Liver (tissue), 9 donors: ENCODE measurements around the gene ROR1. TPM values are rescaled to one million over a fixed set of nuclear protein-coding genes. Genes with fewer than 3 reads are reported as not detected.

Source experiments
- DNase-seq: peaks from one replicate; pipeline ENCODE4 v3.0.0-alpha.2; 2017; ENCODE audit warnings: low spot score
- H3K27ac ChIP-seq, 2 donors: one replicate each; pipeline ENCODE4 v1.7.0; 2013; ENCODE audit warnings: inconsistent platforms in 2 of 2, low read length in 2 of 2, control low read depth in 1 of 2, low read depth in 1 of 2, mild to moderate bottlenecking in 1 of 2
- H3K27me3 ChIP-seq, 4 donors: one replicate each; pipeline versions ENCODE4 v1.6.1 to v1.7.0; 2013; ENCODE audit warnings: low read length in 3 of 4, inconsistent platforms in 1 of 4, mild to moderate bottlenecking in 1 of 4, moderate library complexity in 1 of 4; ENCODE audit not compliant: control insufficient read depth in 4 of 4, insufficient read depth in 4 of 4
- H3K36me3 ChIP-seq, 4 donors: one replicate each; pipeline versions ENCODE4 v1.6.1 to v1.7.0; 2013; ENCODE audit warnings: low read length in 3 of 4, mild to moderate bottlenecking in 3 of 4, low read depth in 1 of 4, moderate library complexity in 1 of 4; ENCODE audit not compliant: control insufficient read depth in 4 of 4, insufficient read depth in 3 of 4
- H3K4me1 ChIP-seq, 4 donors: one replicate each; pipeline versions ENCODE4 v1.6.1 to v1.7.0; 2013; ENCODE audit warnings: low read length in 3 of 4, mild to moderate bottlenecking in 3 of 4, moderate library complexity in 1 of 4; ENCODE audit not compliant: control insufficient read depth in 4 of 4, insufficient read depth in 4 of 4
- H3K4me3 ChIP-seq, 3 donors: one replicate each; pipeline versions ENCODE4 v1.6.1 to v1.7.0; 2013; ENCODE audit warnings: low read length in 3 of 3, control low read depth in 1 of 3, low read depth in 1 of 3, mild to moderate bottlenecking in 1 of 3
- H3K9ac ChIP-seq, 2 donors: one replicate each; pipeline ENCODE4 v1.7.0; 2013; ENCODE audit warnings: low read length in 2 of 2, mild to moderate bottlenecking in 2 of 2, moderate library complexity in 2 of 2, control low read depth in 1 of 2, low read depth in 1 of 2
- H3K9me3 ChIP-seq, 4 donors: one replicate each; pipeline versions ENCODE4 v1.6.1 to v1.7.0; 2013; ENCODE audit warnings: low read length in 3 of 4; ENCODE audit not compliant: control insufficient read depth in 4 of 4
- ATF3 ChIP-seq: IDR thresholded peaks from 2 replicates; pipeline ENCODE4 v1.6.1; 2016; ENCODE audit warnings: antibody characterized with exemption
- CTCF ChIP-seq: fragments of 150-350 bp; IDR thresholded peaks from 2 replicates; pipeline ENCODE4 v1.5.1; 2017; ENCODE audit warnings: improper control_type of control experiment, low read depth, low read length; ENCODE audit not compliant: missing input control
- EGR1 ChIP-seq, 2 donors: IDR thresholded peaks; 2 replicates each; pipeline ENCODE4 v1.6.1; 2016 to 2018; ENCODE audit warnings: antibody characterized with exemption in 2 of 2, low read depth in 2 of 2
- FOXA1 ChIP-seq: IDR thresholded peaks from 2 replicates; pipeline ENCODE4 v1.6.1; 2016; ENCODE audit warnings: antibody characterized with exemption
- FOXA2 ChIP-seq: IDR thresholded peaks from 2 replicates; pipeline ENCODE4 v1.6.1; 2016; ENCODE audit warnings: antibody characterized with exemption
- GABPA ChIP-seq, 2 donors: IDR thresholded peaks in 1 of 2; conservative IDR thresholded peaks in 1 of 2; 2 replicates each; pipeline ENCODE4 v1.6.1; 2016; ENCODE audit warnings: antibody characterized with exemption in 2 of 2, mild to moderate bottlenecking in 1 of 2, moderate library complexity in 1 of 2
- HNF4A ChIP-seq, 2 donors: conservative IDR thresholded peaks; 2 replicates each; pipeline ENCODE4 v1.6.1; 2016; ENCODE audit warnings: antibody characterized with exemption in 2 of 2, mild to moderate bottlenecking in 2 of 2
- HNF4G ChIP-seq: IDR thresholded peaks from 2 replicates; pipeline ENCODE4 v1.6.1; 2016; ENCODE audit warnings: antibody characterized with exemption
- JUND ChIP-seq, 2 donors: IDR thresholded peaks; 2 replicates each; pipeline ENCODE4 v1.6.1; 2016; ENCODE audit warnings: antibody characterized with exemption in 2 of 2
- MAX ChIP-seq: IDR thresholded peaks from 2 replicates; pipeline ENCODE4 v1.6.1; 2016; ENCODE audit warnings: antibody characterized with exemption
- NR2F2 ChIP-seq: IDR thresholded peaks from 2 replicates; pipeline ENCODE4 v1.6.1; 2016; ENCODE audit warnings: antibody characterized with exemption
- RAD21 ChIP-seq, 2 donors: IDR thresholded peaks; 2 replicates each; pipeline ENCODE4 v1.6.1; 2016; ENCODE audit warnings: antibody characterized with exemption in 2 of 2, mild to moderate bottlenecking in 2 of 2
- REST ChIP-seq: IDR thresholded peaks from 2 replicates; pipeline ENCODE4 v1.6.1; 2016; ENCODE audit warnings: antibody characterized with exemption, mild to moderate bottlenecking
- RXRA ChIP-seq, 2 donors: IDR thresholded peaks; 2 replicates each; pipeline ENCODE4 v1.6.1; 2017 to 2018; ENCODE audit warnings: antibody characterized with exemption in 2 of 2, mild to moderate bottlenecking in 1 of 2
- SP1 ChIP-seq: IDR thresholded peaks from 2 replicates; pipeline ENCODE4 v1.6.1; 2018; ENCODE audit warnings: antibody characterized with exemption, mild to moderate bottlenecking
- TAF1 ChIP-seq: conservative IDR thresholded peaks from 2 replicates; pipeline ENCODE4 v1.6.1; 2016; ENCODE audit warnings: antibody characterized with exemption, mild to moderate bottlenecking
- YY1 ChIP-seq: IDR thresholded peaks from 2 replicates; pipeline ENCODE4 v1.6.1; 2016; ENCODE audit warnings: antibody characterized with exemption, mild to moderate bottlenecking
- ZBTB33 ChIP-seq: IDR thresholded peaks from 2 replicates; pipeline ENCODE4 v1.6.1; 2016; ENCODE audit warnings: antibody characterized with exemption
- WGBS: extraction: QIAGEN DNeasy Blood & Tissue Kit; methylation state at CpG from one replicate; pipeline ENCODE4 v1.1.7; 2013; 5-methylcytosine and 5-hydroxymethylcytosine counted together
- polyA plus RNA-seq, 2 donors: library from polyadenylated mRNA; stranded (reverse) in 1 of 2; unstranded in 1 of 2; fragments of 200-250 nt in 1 of 2; fragments of >200 nt in 1 of 2; fragmentation: Nextera tagmentation in 1 of 2; extraction: Ambion mirVana in 1 of 2; gene quantifications; one replicate each; pipeline versions ENCODE4 v1.2.1 to v1.2.3, GENCODE V29; 2013 to 2015
- total RNA-seq, 2 donors: library from RNA; depleted of rRNA; stranded (reverse); fragments of >200 nt; gene quantifications; one replicate each; pipeline ENCODE4 v1.2.3, GENCODE V29; 2014
- donor health status: healthy.
- donor health status: healthy.
- donor health status: healthy.
- donor health status: healthy.
- donor health status: healthy.

ROR1 gene
- total and polyA plus RNA-seq, 4 donors: 0.15 to 0.98 (median 0.37) TPM

- Histone ChIP-seq H3K36me3 (no peaks in the 10 kb centered on the region), H3K9ac (no peak overlapping the region), H3K27me3 (no peaks in the 10 kb centered on the region), H3K4me1 (no peaks in the 10 kb centered on the region), H3K27ac (no peak overlapping the region), H3K4me3 (no peak overlapping the region), H3K9me3 (no peaks in the 10 kb centered on the region)
- TF ChIP-seq HNF4A (conservative IDR thresholded peaks at IDR 0.05) (no peak), ZBTB33 (no peak), CTCF (no peak), FOXA1 (no peak), EGR1 (IDR thresholded peaks at IDR 0.05; ENCODE audit: low read depth in 2 of 2) (no peak), SP1 (no peak), JUND (IDR thresholded peaks at IDR 0.05) (no peak), NR2F2 (no peak), TAF1 (no peak), ATF3 (no peak), RAD21 (IDR thresholded peaks at IDR 0.05) (no peak), YY1 (no peak), RXRA (IDR thresholded peaks at IDR 0.05) (no peak), REST (no peak), MAX (no peak), GABPA (IDR thresholded peaks at IDR 0.05 in 1 of 2, conservative IDR thresholded peaks at IDR 0.05 in 1 of 2) (no peak), HNF4G (no peak), FOXA2 (no peak)
- DNase-seq: no peak
- WGBS: 76% methylated on average over 2 of the region's 2 CpGs
Observed at GRCh38 chr1:63987014-63987627, 213.3 kb downstream of the ROR1 start.
